Measurements from ENCODE around the gene BAIAP3.

The BAIAP3 gene

GRCh38 chr16:1312903-1313302 is 20.5 kb upstream of the BAIAP3 start:
- Histone ChIP-seq H3K4me3 (no peak overlapping the region), H3K27ac (no peak overlapping the region), H3K36me3 (ENCODE audit: insufficient read depth, low read length) (peaks cover 63% of the 10 kb centered on the region), H3K9me3 (ENCODE audit: low read depth, low read length) (no peaks in the 10 kb centered on the region), H3K9ac (ENCODE audit: insufficient read length) (no peak overlapping the region)
- TF ChIP-seq POLR2AphosphoS5 (IDR thresholded peaks at IDR 0.05; ENCODE audit: borderline replicate concordance, low read depth, low read length), result no peak
- no peak for TF ChIP-seq EZH2 (IDR thresholded peaks at IDR 0.05)
- TF ChIP-seq FOXP2 (optimal IDR thresholded peaks at IDR 0.05; ENCODE audit: control extremely low read depth, extremely low read length, insufficient read depth), result no peak
- no peak for DNase-seq (ENCODE audit: low read depth, low spot score)

GRCh38 chr16:1313721-1314369 is 19.6 kb upstream of the BAIAP3 start:
- peaks cover 72% of the 10 kb centered on the region for H3K36me3 ChIP-seq (ENCODE audit: insufficient read depth, low read length)
- H3K9me3 ChIP-seq (ENCODE audit: low read depth, low read length), result no peaks in the 10 kb centered on the region
- no peak overlapping the region for H3K9ac ChIP-seq (ENCODE audit: insufficient read length)
- DNase-seq (ENCODE audit: low read depth, low spot score), result no peak
- TF ChIP-seq FOXP2 (optimal IDR thresholded peaks at IDR 0.05; ENCODE audit: control extremely low read depth, extremely low read length, insufficient read depth) (no peak), POLR2AphosphoS5 (IDR thresholded peaks at IDR 0.05; ENCODE audit: borderline replicate concordance, low read depth, low read length) (no peak)
- no peak overlapping the region for H3K4me3 ChIP-seq
- no peak overlapping the region for H3K27ac ChIP-seq

DNA sequence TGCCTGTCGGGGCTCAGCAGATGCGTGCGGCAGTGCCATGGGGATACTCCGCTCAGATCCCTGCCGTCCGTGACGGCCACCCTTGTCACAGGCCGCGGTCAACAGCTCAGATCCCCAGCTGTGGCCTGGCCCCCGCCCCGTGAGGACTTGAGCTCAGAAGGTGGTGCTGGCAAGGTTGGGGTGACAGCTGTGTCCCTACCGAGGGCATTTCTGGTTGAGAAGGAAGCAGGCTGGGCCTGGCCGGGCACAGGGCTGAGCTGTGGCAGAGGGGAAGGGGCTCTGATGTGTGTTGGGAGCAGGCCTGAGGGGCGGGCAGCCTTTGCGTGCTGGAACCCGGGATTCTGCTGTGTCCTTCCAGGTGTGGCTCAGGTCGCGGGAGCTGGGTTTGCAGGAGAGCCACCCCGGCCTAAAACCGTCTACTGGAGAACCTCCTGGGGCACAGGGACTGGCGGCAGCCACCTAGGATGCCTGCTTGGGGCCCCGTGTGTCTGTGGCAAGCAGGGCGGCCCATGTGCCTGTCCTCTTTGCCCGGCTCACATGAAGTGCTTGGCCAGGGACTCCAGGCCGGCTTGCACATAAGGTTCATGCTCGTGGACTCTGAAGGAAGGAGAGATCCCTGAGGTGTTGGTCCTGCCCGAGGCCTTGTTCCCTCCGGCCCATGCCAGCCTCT is 18.9 kb upstream of the BAIAP3 start:
- DNase-seq (ENCODE audit: low read depth, low spot score), result no peak
- H3K4me3 ChIP-seq, result no peak overlapping the region
- no peaks in the 10 kb centered on the region for H3K9me3 ChIP-seq (ENCODE audit: low read depth, low read length)
- H3K36me3 ChIP-seq (ENCODE audit: insufficient read depth, low read length), result peaks cover 79% of the 10 kb centered on the region
- H3K27ac ChIP-seq, result no peak overlapping the region
- TF ChIP-seq FOXP2 (optimal IDR thresholded peaks at IDR 0.05; ENCODE audit: control extremely low read depth, extremely low read length, insufficient read depth) (no peak), POLR2AphosphoS5 (IDR thresholded peaks at IDR 0.05; ENCODE audit: borderline replicate concordance, low read depth, low read length) (no peak), EZH2 (IDR thresholded peaks at IDR 0.05) (no peak)
- no peak overlapping the region for H3K9ac ChIP-seq (ENCODE audit: insufficient read length)

GRCh38 chr16:1315081-1316032 is 18.1 kb upstream of the BAIAP3 start:
- Histone ChIP-seq H3K4me3 (no peak overlapping the region), H3K27ac (no peak overlapping the region), H3K9me3 (ENCODE audit: low read depth, low read length) (no peaks in the 10 kb centered on the region), H3K36me3 (ENCODE audit: insufficient read depth, low read length) (peaks cover 87% of the 10 kb centered on the region), H3K9ac (ENCODE audit: insufficient read length) (no peak overlapping the region)
- no peak for DNase-seq (ENCODE audit: low read depth, low spot score)
- TF ChIP-seq EZH2 (IDR thresholded peaks at IDR 0.05) (no peak), FOXP2 (optimal IDR thresholded peaks at IDR 0.05; ENCODE audit: control extremely low read depth, extremely low read length, insufficient read depth) (no peak), POLR2AphosphoS5 (IDR thresholded peaks at IDR 0.05; ENCODE audit: borderline replicate concordance, low read depth, low read length) (no peak)

GRCh38 chr16:1316033-1316405 is 17.4 kb upstream of the BAIAP3 start:
- DNase-seq (ENCODE audit: low read depth, low spot score), result no peak
- H3K4me3 ChIP-seq, result no peak overlapping the region
- TF ChIP-seq EZH2 (IDR thresholded peaks at IDR 0.05) (no peak), FOXP2 (optimal IDR thresholded peaks at IDR 0.05; ENCODE audit: control extremely low read depth, extremely low read length, insufficient read depth) (no peak), POLR2AphosphoS5 (IDR thresholded peaks at IDR 0.05; ENCODE audit: borderline replicate concordance, low read depth, low read length) (no peak)
- H3K9me3 ChIP-seq (ENCODE audit: low read depth, low read length), result no peaks in the 10 kb centered on the region
- no peak overlapping the region for H3K27ac ChIP-seq
- peaks cover 90% of the 10 kb centered on the region for H3K36me3 ChIP-seq (ENCODE audit: insufficient read depth, low read length)
- no peak overlapping the region for H3K9ac ChIP-seq (ENCODE audit: insufficient read length)

DNA sequence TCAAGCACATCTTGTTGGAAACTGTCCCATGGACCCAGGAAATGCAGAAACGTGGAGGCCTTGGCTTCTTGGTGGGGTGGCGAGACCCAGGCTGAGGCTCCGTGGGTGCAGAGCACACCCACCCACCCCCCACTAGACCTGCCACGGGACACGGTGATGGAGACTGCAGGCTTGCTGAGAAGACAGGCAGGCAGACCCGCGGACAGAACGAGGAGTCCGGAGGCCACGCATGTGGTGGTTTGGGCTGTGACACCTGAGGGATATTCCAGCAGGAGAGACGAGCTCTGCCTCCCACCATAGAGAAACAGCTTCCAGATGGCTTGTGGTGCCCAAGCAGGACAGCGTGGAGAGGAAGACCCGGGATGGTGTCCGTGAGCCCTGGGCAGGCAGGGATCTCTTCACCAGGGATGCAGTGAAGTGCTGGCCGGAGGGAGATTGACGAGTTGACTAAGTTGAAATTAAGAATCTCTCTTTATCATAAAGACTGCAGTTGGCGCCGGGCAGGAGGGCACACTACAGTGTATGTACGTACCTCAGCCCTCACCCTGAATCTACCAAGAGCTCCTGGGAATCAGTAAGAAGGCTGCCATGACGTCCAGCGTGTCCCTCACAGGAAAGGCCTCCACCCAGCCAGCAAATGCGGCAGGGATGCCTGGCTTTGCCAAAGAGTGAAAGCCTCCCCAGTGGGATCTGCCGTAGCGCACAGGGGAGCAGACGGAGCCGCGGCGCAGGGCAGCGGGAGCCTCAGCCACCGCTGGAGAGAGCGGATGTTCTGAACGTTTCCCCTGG is 15.8 kb upstream of the BAIAP3 start:
- Histone ChIP-seq H3K36me3 (ENCODE audit: insufficient read depth, low read length) (peaks cover 89% of the 10 kb centered on the region), H3K9me3 (ENCODE audit: low read depth, low read length) (no peaks in the 10 kb centered on the region), H3K9ac (ENCODE audit: insufficient read length) (no peak overlapping the region), H3K27ac (no peak overlapping the region), H3K4me3 (no peak overlapping the region)
- TF ChIP-seq POLR2AphosphoS5 (IDR thresholded peaks at IDR 0.05; ENCODE audit: borderline replicate concordance, low read depth, low read length) (0 out of 2 replicates have a peak, but pooled peaks have one; percentile 11), EZH2 (IDR thresholded peaks at IDR 0.05) (no peak), FOXP2 (optimal IDR thresholded peaks at IDR 0.05; ENCODE audit: control extremely low read depth, extremely low read length, insufficient read depth) (no peak)
- DNase-seq (ENCODE audit: low read depth, low spot score), result no peak

GRCh38 chr16:1318268-1318545 is 15.2 kb upstream of the BAIAP3 start:
- H3K9me3 ChIP-seq (ENCODE audit: low read depth, low read length), result no peaks in the 10 kb centered on the region
- no peak overlapping the region for H3K9ac ChIP-seq (ENCODE audit: insufficient read length)
- DNase-seq (ENCODE audit: low read depth, low spot score), result no peak
- H3K4me3 ChIP-seq, result no peak overlapping the region
- peaks cover 86% of the 10 kb centered on the region for H3K36me3 ChIP-seq (ENCODE audit: insufficient read depth, low read length)
- H3K27ac ChIP-seq, result no peak overlapping the region
- TF ChIP-seq POLR2AphosphoS5 (IDR thresholded peaks at IDR 0.05; ENCODE audit: borderline replicate concordance, low read depth, low read length) (no peak), EZH2 (IDR thresholded peaks at IDR 0.05) (no peak), FOXP2 (optimal IDR thresholded peaks at IDR 0.05; ENCODE audit: control extremely low read depth, extremely low read length, insufficient read depth) (no peak)

Data from SK-N-MC (cell line).